Mesenchymal stem cell (in vitro differentiated cells and primary cell): ENCODE results near the gene HDAC7.

Experiments
- DNase-seq: peaks from one replicate; pipeline ENCODE4 v3.0.0-alpha.2; 2013
- H2AFZ ChIP-seq: one replicate; pipeline ENCODE4 v1.6.1; 2013; ENCODE audit warnings: low read depth, mild to moderate bottlenecking, control low read depth, inconsistent platforms, low read length, moderate library complexity
- H2AK5ac ChIP-seq: 2 replicates; pipeline ENCODE4 v1.6.1; 2013; ENCODE audit warnings: low read length, moderate library complexity, mild to moderate bottlenecking, inconsistent platforms; ENCODE audit not compliant: severe bottlenecking
- H2BK120ac ChIP-seq: one replicate; pipeline ENCODE4 v1.6.1; 2013; ENCODE audit warnings: low read depth, mild to moderate bottlenecking, inconsistent platforms, low read length, moderate library complexity
- H2BK12ac ChIP-seq, 2 experiments: one replicate each; pipeline ENCODE4 v1.6.1; 2013; ENCODE audit warnings: inconsistent platforms in 2 of 2, low read length in 2 of 2, mild to moderate bottlenecking in 2 of 2, moderate library complexity in 2 of 2, control low read depth in 1 of 2
- H2BK15ac ChIP-seq: one replicate; pipeline ENCODE4 v1.6.1; 2013; ENCODE audit warnings: mild to moderate bottlenecking, low read depth, inconsistent platforms; ENCODE audit not compliant: poor library complexity, severe bottlenecking
- H2BK5ac ChIP-seq: 2 replicates; pipeline ENCODE4 v1.6.1; 2013; ENCODE audit warnings: low read depth, mild to moderate bottlenecking, low read length, control low read depth, inconsistent platforms; ENCODE audit not compliant: poor library complexity, severe bottlenecking
- H3K14ac ChIP-seq, 2 experiments: one replicate each; pipeline ENCODE4 v1.6.1; 2013; ENCODE audit warnings: inconsistent platforms in 2 of 2, low read length in 2 of 2, control low read depth in 1 of 2, mild to moderate bottlenecking in 1 of 2, moderate library complexity in 1 of 2
- H3K18ac ChIP-seq, 2 experiments: one replicate each; pipeline ENCODE4 v1.6.1; 2013; ENCODE audit warnings: inconsistent platforms in 2 of 2, low read length in 2 of 2, control low read depth in 1 of 2, low read depth in 1 of 2, mild to moderate bottlenecking in 1 of 2
- H3K23ac ChIP-seq, 2 experiments: one replicate each; pipeline ENCODE4 v1.6.1; 2013; ENCODE audit warnings: inconsistent platforms in 2 of 2, low read length in 2 of 2, mild to moderate bottlenecking in 2 of 2, moderate library complexity in 2 of 2, control low read depth in 1 of 2
- H3K27ac ChIP-seq: 2 replicates; pipeline ENCODE4 v1.5.1; 2013; ENCODE audit warnings: mild to moderate bottlenecking, moderate library complexity, low read length, control low read depth, inconsistent platforms; ENCODE audit not compliant: poor library complexity, severe bottlenecking
- H3K27me3 ChIP-seq, 2 experiments: 2 replicates each; pipeline versions ENCODE4 v1.6.1 to v1.7.0; 2013; ENCODE audit warnings: low read length in 2 of 2, mild to moderate bottlenecking in 2 of 2, moderate library complexity in 2 of 2, control low read depth in 1 of 2, inconsistent platforms in 1 of 2; ENCODE audit not compliant: control insufficient read depth in 1 of 2, insufficient read depth in 1 of 2
- H3K36me3 ChIP-seq, 2 experiments: 2 replicates each; pipeline versions ENCODE4 v1.6.1 to v1.7.0; 2013; ENCODE audit warnings: low read length in 2 of 2, control low read depth in 1 of 2, inconsistent platforms in 1 of 2, low read depth in 1 of 2, mild to moderate bottlenecking in 1 of 2; ENCODE audit not compliant: insufficient read depth in 2 of 2, control insufficient read depth in 1 of 2
- H3K4ac ChIP-seq, 2 experiments: one replicate each; pipeline ENCODE4 v1.6.1; 2013; ENCODE audit warnings: inconsistent platforms in 2 of 2, low read length in 2 of 2, mild to moderate bottlenecking in 2 of 2, moderate library complexity in 2 of 2, control low read depth in 1 of 2, low read depth in 1 of 2
- H3K4me1 ChIP-seq: 2 replicates; pipeline ENCODE4 v1.6.1; 2013; ENCODE audit warnings: low read depth, low read length, control low read depth; ENCODE audit not compliant: control insufficient read depth, insufficient read depth
- H3K4me2 ChIP-seq: 2 replicates; pipeline ENCODE4 v1.6.1; 2013; ENCODE audit warnings: low read length, mild to moderate bottlenecking, inconsistent platforms; ENCODE audit not compliant: poor library complexity, severe bottlenecking
- H3K4me3 ChIP-seq, 2 experiments: 2 replicates each; pipeline versions ENCODE4 v1.5.1 to v1.7.0; 2013; ENCODE audit warnings: low read length in 2 of 2, mild to moderate bottlenecking in 2 of 2, control low read depth in 1 of 2, low read depth in 1 of 2; ENCODE audit not compliant: insufficient read depth in 1 of 2
- H3K79me1 ChIP-seq: replicated peaks from 2 replicates; pipeline ENCODE4 v1.6.1; 2013; ENCODE audit warnings: mild to moderate bottlenecking, control low read depth, low read length, inconsistent platforms; ENCODE audit not compliant: poor library complexity, severe bottlenecking
- H3K9ac ChIP-seq: 2 replicates; pipeline ENCODE4 v1.7.0; 2013; ENCODE audit warnings: mild to moderate bottlenecking, low read length, moderate library complexity
- H3K9me3 ChIP-seq: 2 replicates; pipeline ENCODE4 v1.7.0; 2013; ENCODE audit warnings: mild to moderate bottlenecking, low read length; ENCODE audit not compliant: control insufficient read depth
- H4K8ac ChIP-seq: one replicate; pipeline ENCODE4 v1.6.1; 2013; ENCODE audit warnings: inconsistent platforms, mild to moderate bottlenecking, low read length, moderate library complexity
- H4K91ac ChIP-seq: one replicate; pipeline ENCODE4 v1.6.1; 2013; ENCODE audit warnings: mild to moderate bottlenecking, low read length, inconsistent platforms
- WGBS: methylation state at CpG from one replicate; pipeline ENCODE4 v1.1.7; 2013; ENCODE audit warnings: mixed read lengths; 5-methylcytosine and 5-hydroxymethylcytosine counted together

The HDAC7 gene

DNA sequence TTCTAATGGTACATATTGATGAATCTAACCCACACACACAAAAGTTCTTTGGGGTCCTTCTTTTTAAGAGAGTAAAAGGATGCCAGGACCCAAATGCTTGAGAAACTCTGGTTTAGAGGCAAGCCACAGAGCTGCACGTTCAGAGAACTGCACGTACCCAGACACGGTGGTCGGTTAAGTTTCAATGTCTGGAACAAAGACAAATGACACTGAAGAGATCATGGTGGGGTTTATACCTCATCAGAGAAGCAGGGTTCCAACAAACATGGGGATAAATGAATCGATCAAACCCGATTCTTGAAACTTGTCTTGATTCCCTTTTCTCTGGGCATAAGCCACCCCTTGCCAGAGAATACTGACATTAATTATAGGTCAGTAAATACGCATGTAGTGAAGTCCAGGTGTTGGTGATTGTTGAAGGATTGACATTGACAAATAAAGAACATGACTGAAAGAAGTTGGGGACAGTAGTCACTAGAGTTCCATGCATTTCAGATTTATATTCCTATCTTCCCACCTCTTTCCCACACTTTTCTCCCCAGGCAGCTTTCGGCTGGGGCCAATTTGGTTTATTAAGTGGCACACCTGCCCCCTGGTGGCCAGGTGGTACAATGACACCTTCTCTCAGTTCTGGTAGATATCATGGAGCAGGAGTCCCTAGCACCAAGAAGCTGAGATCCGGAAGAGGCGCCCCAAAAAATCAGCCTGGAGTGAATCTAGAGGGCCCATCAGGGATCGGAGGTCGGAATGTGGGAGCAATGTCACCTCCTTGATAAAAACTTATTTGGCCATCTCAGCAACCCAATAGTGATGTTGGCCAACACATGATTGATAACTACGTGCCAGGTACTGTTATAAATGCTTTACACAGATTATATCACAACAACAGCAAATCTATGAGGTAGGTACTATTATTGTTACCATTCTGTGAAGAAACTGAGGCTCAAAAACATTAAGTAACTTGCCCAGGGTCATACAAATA is 17.8 kb upstream of the HDAC7 start:
- H2AFZ ChIP-seq = no peak overlapping the region
- H2BK120ac ChIP-seq = no peak overlapping the region

DNA sequence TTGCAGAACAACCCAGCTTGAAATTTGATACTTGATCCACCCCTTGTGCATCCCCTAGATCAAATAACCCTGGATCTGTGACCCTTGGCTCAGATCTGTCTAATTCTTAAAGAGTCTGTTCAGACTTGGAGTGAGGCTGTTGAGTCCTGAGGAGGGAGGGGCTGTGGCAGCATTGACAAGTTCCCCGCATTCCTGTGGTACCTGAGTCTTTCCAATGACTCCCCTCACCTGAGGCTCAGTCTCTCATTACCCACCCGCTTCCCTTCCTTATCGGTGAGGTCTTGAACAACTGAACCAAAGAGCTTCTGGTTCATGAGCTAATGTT is 16.1 kb upstream of the HDAC7 start:
- no peak overlapping the region for H3K18ac ChIP-seq
- H3K4me2 ChIP-seq = no peak overlapping the region
- H2BK12ac ChIP-seq = no peak overlapping the region
- H2BK5ac ChIP-seq = no peak overlapping the region
- no peaks in the 10 kb centered on the region for H3K9me3 ChIP-seq
- no peak overlapping the region for H3K23ac ChIP-seq
- no peak overlapping the region for H2BK15ac ChIP-seq
- peaks cover 6% of the 10 kb centered on the region for H3K4me1 ChIP-seq
- no peaks in the 10 kb centered on the region for H3K36me3 ChIP-seq
- H3K79me1 ChIP-seq = no peaks in the 10 kb centered on the region
- no peak overlapping the region for H3K9ac ChIP-seq
- H4K91ac ChIP-seq = no peak overlapping the region
- H2AFZ ChIP-seq = no peak overlapping the region
- H4K8ac ChIP-seq = no peak overlapping the region
- H3K27me3 ChIP-seq = peaks cover 0 to 3% of the 10 kb centered on the region in 2 experiments
- no peak overlapping the region for H3K27ac ChIP-seq
- H2AK5ac ChIP-seq = no peak overlapping the region
- no peak for DNase-seq
- no peak overlapping the region for H3K14ac ChIP-seq
- H2BK120ac ChIP-seq = no peak overlapping the region
- no peak overlapping the region for H3K4me3 ChIP-seq
- WGBS = 96% methylated on average over 3 of the region's 3 CpGs
- no peak overlapping the region for H3K4ac ChIP-seq

More for the DNA sequence above, 17.8 kb upstream of the HDAC7 start:
- Histone ChIP-seq H3K36me3 (no peaks in the 10 kb centered on the region), H2BK12ac (no peak overlapping the region), H3K79me1 (no peaks in the 10 kb centered on the region), H4K8ac (no peak overlapping the region), H3K18ac (no peak overlapping the region), H3K23ac (no peak overlapping the region), H3K9me3 (no peaks in the 10 kb centered on the region), H3K4me2 (no peak overlapping the region), H2BK15ac (no peak overlapping the region), H3K4ac (no peak overlapping the region), H2BK5ac (no peak overlapping the region), H3K4me3 (no peak overlapping the region), H3K27ac (no peak overlapping the region), H2AK5ac (no peak overlapping the region), H3K4me1 (peaks cover 7% of the 10 kb centered on the region), H3K27me3 (peaks cover 0 to 3% of the 10 kb centered on the region in 2 experiments), H3K14ac (no peak overlapping the region), H3K9ac (no peak overlapping the region), H4K91ac (no peak overlapping the region)
- peak; percentile 70 for DNase-seq
- WGBS = 59% methylated on average over 11 of the region's 13 CpGs

DNA sequence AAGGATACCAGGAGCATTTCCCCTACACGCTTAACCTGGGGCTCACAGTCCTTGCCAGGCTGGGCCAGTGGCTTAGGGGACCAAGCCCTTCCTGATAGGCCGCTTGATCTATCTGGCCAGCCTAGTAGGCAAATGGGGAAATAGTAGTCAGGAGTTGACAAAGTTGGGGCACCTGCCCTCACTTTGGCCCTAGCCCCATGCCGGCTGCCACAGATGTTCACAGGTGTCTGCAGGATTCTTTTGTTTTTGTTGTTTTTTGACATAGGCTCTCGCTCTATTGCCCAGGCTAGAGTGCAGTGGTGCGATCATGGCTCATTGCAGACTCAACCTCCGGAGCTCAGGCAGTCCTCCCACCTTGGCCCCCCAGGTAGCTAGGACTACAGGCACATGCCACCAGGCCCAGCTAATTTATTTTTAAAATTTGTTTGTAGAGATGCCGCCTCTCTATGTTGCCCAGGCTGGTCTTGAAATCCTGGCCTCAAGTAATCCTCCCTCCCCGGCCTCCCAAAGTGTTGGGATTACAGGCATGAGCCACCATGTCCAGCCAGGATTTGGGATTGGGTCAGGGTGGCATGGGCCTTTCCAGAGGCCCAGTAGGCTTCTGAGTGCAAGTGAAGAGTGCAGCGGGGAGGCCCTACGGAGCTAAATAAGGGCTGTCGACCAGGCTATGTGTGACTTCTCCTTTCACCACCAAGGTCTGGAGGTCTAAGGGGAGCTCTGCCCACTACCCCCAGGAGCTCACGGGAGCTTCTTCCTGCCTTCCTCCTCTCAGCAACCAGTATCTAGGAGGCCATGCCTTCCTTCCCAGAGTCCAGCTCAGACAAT is 15.5 kb upstream of the HDAC7 start:
- Histone ChIP-seq H2BK12ac (no peak overlapping the region), H3K36me3 (no peaks in the 10 kb centered on the region), H3K18ac (no peak overlapping the region), H3K4me1 (peaks cover 6% of the 10 kb centered on the region), H3K79me1 (no peaks in the 10 kb centered on the region), H3K14ac (no peak overlapping the region), H3K4me2 (no peak overlapping the region), H2AFZ (no peak overlapping the region), H3K27ac (no peak overlapping the region), H3K27me3 (peaks cover 0 to 3% of the 10 kb centered on the region in 2 experiments), H2AK5ac (no peak overlapping the region), H2BK5ac (no peak overlapping the region), H3K4me3 (no peak overlapping the region), H4K91ac (no peak overlapping the region), H2BK120ac (no peak overlapping the region), H3K23ac (no peak overlapping the region), H3K9me3 (no peaks in the 10 kb centered on the region), H2BK15ac (peak overlapping the region; percentile 21), H3K9ac (no peak overlapping the region), H3K4ac (no peak overlapping the region), H4K8ac (peak overlapping the region; percentile 39)
- no peak for DNase-seq
- 95% methylated on average over 12 of the region's 12 CpGs for WGBS
